ENCODE data around the gene CACHD1. TPM values are rescaled to one million over a fixed set of nuclear protein-coding genes. Genes with fewer than 3 reads are reported as not detected.

Gene CACHD1
- total RNA-seq, 1 donor from 2014 or later, result 24.1 TPM

DNA sequence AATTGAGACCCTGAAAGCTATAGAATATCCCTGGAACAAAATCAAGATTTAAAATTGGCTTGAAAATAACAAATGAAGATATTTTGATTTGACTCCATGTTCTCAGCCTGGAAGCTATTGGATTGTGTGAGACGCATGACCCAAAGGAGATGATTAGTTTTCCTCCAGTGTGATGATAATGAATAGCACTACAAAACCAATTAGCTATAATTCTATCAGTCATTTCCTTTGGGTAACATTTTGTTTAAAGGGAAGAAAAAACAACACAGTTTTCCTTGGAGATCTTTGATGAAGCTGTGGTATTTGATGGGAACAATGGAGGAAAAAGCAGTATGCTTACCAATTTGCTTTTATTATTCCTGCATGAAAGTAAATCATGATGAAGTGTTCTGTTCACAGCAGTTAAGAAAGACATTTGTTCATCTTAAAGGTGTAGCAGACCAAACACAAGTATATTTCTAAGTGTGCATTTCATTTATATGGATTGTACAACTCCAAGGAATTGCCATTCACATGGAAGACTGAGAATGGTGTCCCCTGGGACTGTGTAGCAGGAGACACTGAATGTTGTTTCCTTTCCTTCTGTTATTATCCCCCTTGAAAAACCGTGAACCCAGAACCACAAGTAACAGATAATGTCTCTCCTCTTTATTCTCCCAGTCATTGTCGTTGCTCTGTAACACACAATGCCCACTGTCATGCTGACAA is 111.4 kb downstream of the CACHD1 start:
- no peaks in the 10 kb centered on the region for H3K27me3 Mint-ChIP-seq (ENCODE audit: low read depth)
- H3K9me3 Mint-ChIP-seq, result no peaks in the 10 kb centered on the region
- TF ChIP-seq, protein P1, sequence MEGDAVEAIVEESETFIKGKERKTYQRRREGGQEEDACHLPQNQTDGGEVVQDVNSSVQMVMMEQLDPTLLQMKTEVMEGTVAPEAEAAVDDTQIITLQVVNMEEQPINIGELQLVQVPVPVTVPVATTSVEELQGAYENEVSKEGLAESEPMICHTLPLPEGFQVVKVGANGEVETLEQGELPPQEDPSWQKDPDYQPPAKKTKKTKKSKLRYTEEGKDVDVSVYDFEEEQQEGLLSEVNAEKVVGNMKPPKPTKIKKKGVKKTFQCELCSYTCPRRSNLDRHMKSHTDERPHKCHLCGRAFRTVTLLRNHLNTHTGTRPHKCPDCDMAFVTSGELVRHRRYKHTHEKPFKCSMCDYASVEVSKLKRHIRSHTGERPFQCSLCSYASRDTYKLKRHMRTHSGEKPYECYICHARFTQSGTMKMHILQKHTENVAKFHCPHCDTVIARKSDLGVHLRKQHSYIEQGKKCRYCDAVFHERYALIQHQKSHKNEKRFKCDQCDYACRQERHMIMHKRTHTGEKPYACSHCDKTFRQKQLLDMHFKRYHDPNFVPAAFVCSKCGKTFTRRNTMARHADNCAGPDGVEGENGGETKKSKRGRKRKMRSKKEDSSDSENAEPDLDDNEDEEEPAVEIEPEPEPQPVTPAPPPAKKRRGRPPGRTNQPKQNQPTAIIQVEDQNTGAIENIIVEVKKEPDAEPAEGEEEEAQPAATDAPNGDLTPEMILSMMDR (IDR thresholded peaks at IDR 0.05; ENCODE audit: unreplicated experiment), result no peak
- peaks cover 2% of the 10 kb centered on the region for H3K36me3 Mint-ChIP-seq
- DNase-seq (ENCODE audit: low spot score in 2 of 2, unreplicated experiment in 2 of 2), result no peak
- H3K27ac Mint-ChIP-seq, result no peak overlapping the region
- H3K4me1 Mint-ChIP-seq, result peaks cover 2% of the 10 kb centered on the region
- H3K4me3 Mint-ChIP-seq, result no peak overlapping the region

DNA sequence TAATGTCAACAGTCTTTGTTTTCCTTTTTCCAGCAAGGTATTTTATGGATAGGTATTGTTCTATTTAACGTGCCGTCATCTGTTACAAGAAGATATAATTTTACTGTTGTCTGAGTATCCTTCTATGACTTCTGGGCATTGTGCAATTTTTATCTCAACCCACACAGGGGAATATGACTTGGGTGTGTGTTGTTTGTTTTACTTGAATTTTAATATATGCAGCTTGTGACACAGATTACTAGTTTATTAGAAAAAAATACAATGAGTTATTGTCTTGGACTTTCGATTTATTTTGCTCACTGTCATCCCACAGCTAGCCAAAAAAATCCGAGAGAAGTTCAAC is 111.9 kb downstream of the CACHD1 start:
- H3K27ac Mint-ChIP-seq, result no peak overlapping the region
- no peak for DNase-seq (ENCODE audit: low spot score in 2 of 2, unreplicated experiment in 2 of 2)
- H3K27me3 Mint-ChIP-seq (ENCODE audit: low read depth), result no peaks in the 10 kb centered on the region
- no peaks in the 10 kb centered on the region for H3K4me1 Mint-ChIP-seq
- peaks cover 2% of the 10 kb centered on the region for H3K36me3 Mint-ChIP-seq
- TF ChIP-seq, protein P1 (IDR thresholded peaks at IDR 0.05; ENCODE audit: unreplicated experiment), result no peak
- no peak overlapping the region for H3K4me3 Mint-ChIP-seq
- no peaks in the 10 kb centered on the region for H3K9me3 Mint-ChIP-seq

DNA sequence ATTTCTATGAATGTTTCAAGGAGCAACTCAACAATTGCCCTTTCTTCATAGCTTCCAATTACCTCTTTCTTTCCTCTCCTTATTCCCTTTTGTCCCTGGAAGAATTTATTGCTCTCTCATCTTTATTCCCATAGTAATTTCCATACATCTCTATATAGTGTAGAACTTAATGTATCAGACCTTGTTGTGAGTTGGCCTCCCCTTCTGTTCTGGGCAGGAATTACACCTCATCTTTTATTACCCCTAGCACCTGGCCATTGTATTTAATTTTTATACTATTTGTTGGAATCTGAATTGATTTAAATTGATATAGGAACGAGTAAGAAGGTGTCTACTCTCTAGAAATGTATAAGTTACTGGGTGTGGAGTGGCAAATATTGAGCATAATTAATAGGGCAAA is 114.5 kb downstream of the CACHD1 start:
- Mint-ChIP-seq H3K36me3 (peaks cover 2% of the 10 kb centered on the region), H3K4me3 (no peak overlapping the region), H3K27ac (no peak overlapping the region), H3K27me3 (ENCODE audit: low read depth) (no peaks in the 10 kb centered on the region), H3K4me1 (no peaks in the 10 kb centered on the region), H3K9me3 (no peaks in the 10 kb centered on the region)
- DNase-seq (ENCODE audit: low spot score in 2 of 2, unreplicated experiment in 2 of 2), result no peak
- TF ChIP-seq, protein P1 (IDR thresholded peaks at IDR 0.05; ENCODE audit: unreplicated experiment), result no peak

DNA sequence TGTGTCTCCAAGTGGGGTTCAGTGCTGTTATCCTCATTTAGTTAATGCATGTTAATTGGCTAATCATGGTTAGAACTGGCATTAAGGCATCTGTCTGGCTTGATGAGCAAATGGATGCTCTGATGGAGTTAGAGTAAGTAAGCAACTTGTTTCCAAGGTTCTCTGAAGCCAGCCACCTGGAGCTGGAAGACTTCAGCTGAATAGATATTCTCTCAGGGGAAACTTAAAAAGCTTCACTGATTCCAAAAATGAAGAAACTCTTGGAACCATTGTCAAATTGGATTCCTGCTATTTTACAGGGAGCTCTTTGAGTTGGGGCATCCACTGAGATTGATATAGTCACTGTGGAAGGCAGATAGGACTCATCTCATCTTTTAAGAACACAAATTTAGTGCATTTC is 118.9 kb downstream of the CACHD1 start:
- peaks cover 9% of the 10 kb centered on the region for H3K9me3 Mint-ChIP-seq

DNA sequence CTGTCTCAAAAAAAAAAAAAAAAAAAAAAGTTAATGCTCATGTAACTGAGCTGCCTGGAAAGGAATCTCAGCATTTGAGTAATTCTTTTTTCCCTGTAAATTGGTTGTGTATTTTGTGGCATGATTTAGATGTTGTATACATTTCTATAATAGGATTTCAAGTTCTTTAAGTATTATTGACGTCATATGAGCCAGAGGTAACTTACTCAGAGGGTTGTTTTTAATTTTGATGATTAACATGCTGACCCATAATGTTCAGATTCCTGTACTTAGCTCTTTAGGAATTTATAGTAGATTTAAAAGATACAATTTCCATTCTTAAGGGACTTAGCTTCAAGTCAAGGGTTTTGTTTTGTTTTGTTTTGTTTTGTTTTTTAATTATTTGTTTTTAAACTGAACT is 120.4 kb downstream of the CACHD1 start:
- Mint-ChIP-seq H3K27me3 (ENCODE audit: low read depth) (no peaks in the 10 kb centered on the region), H3K36me3 (peaks cover 9% of the 10 kb centered on the region), H3K4me1 (peaks cover 9% of the 10 kb centered on the region), H3K4me3 (no peak overlapping the region), H3K27ac (no peak overlapping the region), H3K9me3 (peaks cover 9% of the 10 kb centered on the region)
- TF ChIP-seq, protein P1 (IDR thresholded peaks at IDR 0.05; ENCODE audit: unreplicated experiment), result no peak
- DNase-seq (ENCODE audit: low spot score in 2 of 2, unreplicated experiment in 2 of 2), result no peak

More for the DNA sequence above, 118.9 kb downstream of the CACHD1 start:
- Mint-ChIP-seq H3K36me3 (peaks cover 9% of the 10 kb centered on the region), H3K27me3 (ENCODE audit: low read depth) (no peaks in the 10 kb centered on the region), H3K27ac (no peak overlapping the region), H3K4me1 (peaks cover 3% of the 10 kb centered on the region), H3K4me3 (no peak overlapping the region)
- DNase-seq (ENCODE audit: low spot score in 2 of 2, unreplicated experiment in 2 of 2), result no peak
- TF ChIP-seq, protein P1 (IDR thresholded peaks at IDR 0.05; ENCODE audit: unreplicated experiment), result no peak
